ENCODE results near the gene CAMSAP2. TPM values are rescaled to one million over a fixed set of nuclear protein-coding genes. Genes with fewer than 3 reads are reported as not detected.

The CAMSAP2 gene
- total and polyA plus RNA-seq, 12 donors: 7.0 to 47.1 (median 38.1) TPM

- ATAC-seq: no peak
Measured at GRCh38 chr1:200909071-200909470, 170.4 kb downstream of the CAMSAP2 start.

DNA sequence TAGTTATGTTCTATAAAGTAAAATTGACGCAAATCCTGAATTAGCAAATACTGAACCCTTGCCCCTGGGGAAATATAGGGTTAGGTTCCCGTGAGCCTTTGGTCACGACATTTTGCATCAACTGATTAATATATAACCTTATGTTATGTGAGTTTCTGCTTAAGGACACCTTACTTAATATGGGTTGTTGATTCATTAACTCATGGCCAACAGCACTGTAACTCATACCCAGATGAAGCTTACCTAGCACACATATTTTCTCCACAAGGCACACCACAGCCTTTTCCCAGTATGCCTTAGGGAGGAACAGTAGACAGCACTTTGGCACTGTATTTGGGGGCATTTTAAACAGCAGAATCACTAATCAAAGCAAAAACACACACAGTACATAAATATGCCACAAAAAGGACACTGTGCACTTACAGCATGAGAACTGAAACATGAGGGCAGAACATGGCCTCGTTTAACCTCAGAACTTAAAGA is 171.1 kb downstream of the CAMSAP2 start:
- ATAC-seq (no peak), DNase-seq (no peak)
- TF ChIP-seq, protein P1, sequence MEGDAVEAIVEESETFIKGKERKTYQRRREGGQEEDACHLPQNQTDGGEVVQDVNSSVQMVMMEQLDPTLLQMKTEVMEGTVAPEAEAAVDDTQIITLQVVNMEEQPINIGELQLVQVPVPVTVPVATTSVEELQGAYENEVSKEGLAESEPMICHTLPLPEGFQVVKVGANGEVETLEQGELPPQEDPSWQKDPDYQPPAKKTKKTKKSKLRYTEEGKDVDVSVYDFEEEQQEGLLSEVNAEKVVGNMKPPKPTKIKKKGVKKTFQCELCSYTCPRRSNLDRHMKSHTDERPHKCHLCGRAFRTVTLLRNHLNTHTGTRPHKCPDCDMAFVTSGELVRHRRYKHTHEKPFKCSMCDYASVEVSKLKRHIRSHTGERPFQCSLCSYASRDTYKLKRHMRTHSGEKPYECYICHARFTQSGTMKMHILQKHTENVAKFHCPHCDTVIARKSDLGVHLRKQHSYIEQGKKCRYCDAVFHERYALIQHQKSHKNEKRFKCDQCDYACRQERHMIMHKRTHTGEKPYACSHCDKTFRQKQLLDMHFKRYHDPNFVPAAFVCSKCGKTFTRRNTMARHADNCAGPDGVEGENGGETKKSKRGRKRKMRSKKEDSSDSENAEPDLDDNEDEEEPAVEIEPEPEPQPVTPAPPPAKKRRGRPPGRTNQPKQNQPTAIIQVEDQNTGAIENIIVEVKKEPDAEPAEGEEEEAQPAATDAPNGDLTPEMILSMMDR (IDR thresholded peaks at IDR 0.05): no peak
- intact Hi-C loops (cut with DNase I): loop anchor here in 1 of 10 donors (10.0 kb wide), 1 partner anchor 135 kb away; no protein-coding TSS in a partner anchor
- no peak overlapping the region for H3K4me3 ChIP-seq
- H3K4me1 ChIP-seq: peaks cover 0 to 14% (median 0%) of the 10 kb centered on the region in 9 donors
- no peaks in the 10 kb centered on the region for H3K27me3 ChIP-seq
- H3K27ac ChIP-seq: no peak overlapping the region
- H3K9me3 ChIP-seq: no peaks in the 10 kb centered on the region
- H3K36me3 ChIP-seq: no peaks in the 10 kb centered on the region
- 83 to 86% methylated on average over 4 of the region's 4 CpGs for WGBS, 2 donors

More at GRCh38 chr1:200909071-200909470, 170.4 kb downstream of the CAMSAP2 start:
- TF ChIP-seq, protein P1 (IDR thresholded peaks at IDR 0.05): no peak
- 85 to 86% methylated on average over 5 of the region's 5 CpGs for WGBS, 2 donors
- intact Hi-C loops (cut with DNase I): loop anchor here in 1 of 10 donors (10.0 kb wide), 1 partner anchor 136 kb away; no protein-coding TSS in a partner anchor
- Histone ChIP-seq H3K9me3 (no peaks in the 10 kb centered on the region), H3K27me3 (peaks cover 0 to 5% (median 0%) of the 10 kb centered on the region in 7 donors), H3K4me3 (no peak overlapping the region), H3K4me1 (peaks cover 0 to 14% (median 0%) of the 10 kb centered on the region in 9 donors), H3K36me3 (no peaks in the 10 kb centered on the region), H3K27ac (no peak overlapping the region)
- DNase-seq: no peak

Other genes starting within 250 kb of the CAMSAP2 start
- 1 to 10 TPM in 1 of 10 donors, under 1 TPM in 7, not detected in 2; 0.02 to 1.3 (median 0.06) TPM for gene KIF14, start 118.1 kb upstream of the CAMSAP2 start, total RNA-seq
- gene KIF14, start 118.1 kb upstream of the CAMSAP2 start, polyA plus RNA-seq: under 1 TPM; under 0.01 to 0.03 TPM
- 10 to 100 TPM; 13.5 to 16.7 (median 14.5) TPM for gene DDX59, start 69.0 kb upstream of the CAMSAP2 start, total RNA-seq
- gene DDX59, start 69.0 kb upstream of the CAMSAP2 start, polyA plus RNA-seq: 10 to 100 TPM in 1 of 2 donors, 1 to 10 TPM in 1; 8.4 to 20.5 TPM
- not detected for gene GPR25, start 134.1 kb downstream of the CAMSAP2 start, total RNA-seq
- not detected for gene GPR25, start 134.1 kb downstream of the CAMSAP2 start, polyA plus RNA-seq
- gene INAVA, start 156.0 kb downstream of the CAMSAP2 start, total RNA-seq: under 1 TPM in 3 of 10 donors, not detected in 7; 0.08 to 0.21 (median 0.11) TPM
- gene INAVA, start 156.0 kb downstream of the CAMSAP2 start, polyA plus RNA-seq: under 1 TPM; 0.01 to 0.29 TPM